Measurements from ENCODE around the gene SMCHD1. TPM values are rescaled to one million over a fixed set of nuclear protein-coding genes. Genes with fewer than 3 reads are reported as not detected.
"Not testable (repeated sequence)": the region's sequence is repeated elsewhere in the genome, so short reads cannot be mapped to it uniquely, and the experiment has no call there.

SMCHD1 gene
- total RNA-seq, 1 experiment from 2014 or later: 61.0 TPM

DNA sequence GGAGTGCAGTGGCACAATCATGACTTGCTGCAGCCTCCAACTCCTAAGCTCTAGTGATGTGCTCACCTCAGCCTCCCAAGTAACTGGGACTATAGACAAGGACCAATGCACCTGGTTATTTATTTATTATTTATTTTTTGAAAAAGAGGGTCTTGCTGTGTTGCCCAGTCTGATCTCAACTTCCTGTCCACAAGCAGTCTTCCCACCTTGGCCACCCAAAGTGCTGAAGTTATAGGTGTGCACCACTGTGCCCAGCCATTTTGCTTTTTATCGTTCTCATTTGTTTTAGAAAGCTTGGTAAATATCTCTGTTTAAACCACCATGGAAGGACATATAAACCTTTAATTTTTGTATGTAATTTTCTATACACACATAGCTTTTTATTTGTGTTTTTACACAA, 74.2 kb downstream of the SMCHD1 start:
- Histone ChIP-seq H3K9me2 (replicated peaks; ENCODE audit: low read length) (no peaks in the 10 kb centered on the region), H2AFZ (ENCODE audit: low read length) (no peak overlapping the region), H3K27ac (ENCODE audit: low read length) (no peak overlapping the region), H4K20me1 (ENCODE audit: low read length) (no peaks in the 10 kb centered on the region), H3K27me3 (ENCODE audit: low read length) (no peaks in the 10 kb centered on the region), H3K4me1 (ENCODE audit: insufficient read depth, low read length) (no peaks in the 10 kb centered on the region), H3K9ac (ENCODE audit: low read length) (no peak overlapping the region), H3K9me3 (ENCODE audit: low read length) (no peaks in the 10 kb centered on the region), H3F3A (ENCODE audit: low read length, unreplicated experiment) (no peaks in the 10 kb centered on the region), H3K79me2 (ENCODE audit: low read length) (no peaks in the 10 kb centered on the region), H3K36me3 (ENCODE audit: low read depth, low read length) (peaks cover 60% of the 10 kb centered on the region), H3K4me3 (ENCODE audit: low read length) (no peak overlapping the region), H3K4me2 (ENCODE audit: low read length) (no peak overlapping the region)
- TF ChIP-seq EZH2phosphoT487 (IDR thresholded peaks at IDR 0.05; ENCODE audit: borderline replicate concordance, low read length): no peak
- TF ChIP-seq EZH2 (IDR thresholded peaks at IDR 0.05; ENCODE audit: low read length, unreplicated experiment): no peak
- TF ChIP-seq, protein P1, sequence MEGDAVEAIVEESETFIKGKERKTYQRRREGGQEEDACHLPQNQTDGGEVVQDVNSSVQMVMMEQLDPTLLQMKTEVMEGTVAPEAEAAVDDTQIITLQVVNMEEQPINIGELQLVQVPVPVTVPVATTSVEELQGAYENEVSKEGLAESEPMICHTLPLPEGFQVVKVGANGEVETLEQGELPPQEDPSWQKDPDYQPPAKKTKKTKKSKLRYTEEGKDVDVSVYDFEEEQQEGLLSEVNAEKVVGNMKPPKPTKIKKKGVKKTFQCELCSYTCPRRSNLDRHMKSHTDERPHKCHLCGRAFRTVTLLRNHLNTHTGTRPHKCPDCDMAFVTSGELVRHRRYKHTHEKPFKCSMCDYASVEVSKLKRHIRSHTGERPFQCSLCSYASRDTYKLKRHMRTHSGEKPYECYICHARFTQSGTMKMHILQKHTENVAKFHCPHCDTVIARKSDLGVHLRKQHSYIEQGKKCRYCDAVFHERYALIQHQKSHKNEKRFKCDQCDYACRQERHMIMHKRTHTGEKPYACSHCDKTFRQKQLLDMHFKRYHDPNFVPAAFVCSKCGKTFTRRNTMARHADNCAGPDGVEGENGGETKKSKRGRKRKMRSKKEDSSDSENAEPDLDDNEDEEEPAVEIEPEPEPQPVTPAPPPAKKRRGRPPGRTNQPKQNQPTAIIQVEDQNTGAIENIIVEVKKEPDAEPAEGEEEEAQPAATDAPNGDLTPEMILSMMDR (conservative IDR thresholded peaks at IDR 0.05; ENCODE audit: low read depth, low read length): no peak
- intact Hi-C loops (cut with micrococcal nuclease): no loop called here
- no peak for DNase-seq
- no peak for ATAC-seq
- BruUV-seq (replicated peaks): no TSS peak
- ChIA-PET CTCF (no interaction called here), POLR2A (ENCODE audit: unreplicated experiment) (no interaction called here)

DNA sequence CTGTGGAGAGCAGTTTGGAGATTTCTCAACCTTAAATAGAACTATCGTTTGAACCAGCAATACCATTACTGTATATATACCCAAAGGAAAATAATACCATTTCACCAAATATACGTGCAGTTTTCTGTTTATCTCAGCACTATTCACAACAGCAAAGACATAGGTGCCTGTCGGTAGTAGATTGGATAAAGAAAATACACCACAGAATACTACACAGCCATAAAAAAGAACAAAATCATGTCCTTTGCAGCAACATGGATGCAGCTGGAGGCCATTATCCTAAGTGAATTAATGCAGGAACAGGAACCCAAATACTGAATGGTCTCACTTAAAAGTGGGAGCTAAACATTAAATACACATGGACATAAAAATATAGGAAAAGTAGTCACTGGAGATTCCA, 81.3 kb downstream of the SMCHD1 start:
- intact Hi-C loops (cut with micrococcal nuclease): no loop called here

DNA sequence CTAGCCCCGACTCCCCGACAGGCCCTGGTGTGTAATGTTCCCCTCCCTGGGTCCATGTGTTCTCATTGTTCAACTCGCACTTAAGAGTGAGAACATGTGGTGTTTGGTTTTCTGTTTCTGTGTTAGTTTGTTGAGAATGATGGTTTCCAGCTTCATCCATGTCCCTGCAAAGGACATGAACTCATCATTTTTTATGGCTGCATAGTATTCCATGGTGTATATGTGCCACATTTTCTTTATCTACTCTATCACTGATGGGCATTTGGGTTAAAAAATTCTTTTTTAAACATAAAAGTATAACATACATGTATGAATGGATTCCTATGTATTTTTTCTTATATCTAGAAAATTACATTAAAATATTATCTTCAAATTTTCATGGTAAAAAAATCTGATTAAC, 84.6 kb downstream of the SMCHD1 start:
- H3K9me2 ChIP-seq (replicated peaks; ENCODE audit: low read length); H4K20me1 ChIP-seq (ENCODE audit: low read length); H3F3A ChIP-seq (ENCODE audit: low read length, unreplicated experiment); H3K9me3 ChIP-seq (ENCODE audit: low read length); DNase-seq; ATAC-seq; POLR2A ChIA-PET (ENCODE audit: unreplicated experiment); H2AFZ ChIP-seq (ENCODE audit: low read length); H3K4me2 ChIP-seq (ENCODE audit: low read length); H3K4me1 ChIP-seq (ENCODE audit: insufficient read depth, low read length); CTCF ChIA-PET; H3K4me3 ChIP-seq (ENCODE audit: low read length); H3K9ac ChIP-seq (ENCODE audit: low read length); H3K27ac ChIP-seq (ENCODE audit: low read length); BruUV-seq (replicated peaks); H3K27me3 ChIP-seq (ENCODE audit: low read length); H3K79me2 ChIP-seq (ENCODE audit: low read length); intact Hi-C loops (cut with micrococcal nuclease): not testable (repeated sequence)
- peaks cover 57% of the 10 kb centered on the region for H3K36me3 ChIP-seq (ENCODE audit: low read depth, low read length)

More for the DNA sequence above, 81.3 kb downstream of the SMCHD1 start:
- Histone ChIP-seq H3K4me1 (ENCODE audit: insufficient read depth, low read length) (no peaks in the 10 kb centered on the region), H3K36me3 (ENCODE audit: low read depth, low read length) (peaks cover 62% of the 10 kb centered on the region), H3K79me2 (ENCODE audit: low read length) (no peaks in the 10 kb centered on the region), H4K20me1 (ENCODE audit: low read length) (no peaks in the 10 kb centered on the region), H3K27ac (ENCODE audit: low read length) (no peak overlapping the region), H3F3A (ENCODE audit: low read length, unreplicated experiment) (no peaks in the 10 kb centered on the region), H3K27me3 (ENCODE audit: low read length) (no peaks in the 10 kb centered on the region), H3K4me3 (ENCODE audit: low read length) (no peak overlapping the region), H3K9me3 (ENCODE audit: low read length) (no peaks in the 10 kb centered on the region), H2AFZ (ENCODE audit: low read length) (no peak overlapping the region), H3K9me2 (replicated peaks; ENCODE audit: low read length) (no peaks in the 10 kb centered on the region), H3K9ac (ENCODE audit: low read length) (no peak overlapping the region), H3K4me2 (ENCODE audit: low read length) (no peak overlapping the region)
- ATAC-seq (no peak), DNase-seq (no peak)
- BruUV-seq (replicated peaks): no TSS peak
- TF ChIP-seq EZH2phosphoT487 (IDR thresholded peaks at IDR 0.05; ENCODE audit: borderline replicate concordance, low read length) (no peak), EZH2 (IDR thresholded peaks at IDR 0.05; ENCODE audit: low read length, unreplicated experiment) (no peak)
- TF ChIP-seq, protein P1 (conservative IDR thresholded peaks at IDR 0.05; ENCODE audit: low read depth, low read length): no peak
- ChIA-PET CTCF (no interaction called here), POLR2A (ENCODE audit: unreplicated experiment) (no interaction called here)
